Naive B cell (primary cell): ENCODE measurements around the gene TUBAL3. TPM values are rescaled to one million over a fixed set of nuclear protein-coding genes. Genes with fewer than 3 reads are reported as not detected.

Experiments
- polyA plus RNA-seq, 6 donors: library from polyadenylated mRNA; unstranded; fragments of 300-500 nt; fragmentation: Illumina TruSeq; gene quantifications; one replicate each; pipeline ENCODE4 v1.2.3, GENCODE V29; 2021; ENCODE audit warnings: low read depth in 6 of 6

TUBAL3 gene
- polyA plus RNA-seq, 6 donors from 2014 or later, result not detected

Other genes with a start within 250 kb of the TUBAL3 start
- gene AKR1C8, start 219.7 kb downstream of the TUBAL3 start, polyA plus RNA-seq, result not detected
- not detected for gene AKR1C4, start 208.0 kb downstream of the TUBAL3 start, polyA plus RNA-seq
- not detected for gene UCN3, start 39.9 kb downstream of the TUBAL3 start, polyA plus RNA-seq
- gene NET1, start 7.7 kb upstream of the TUBAL3 start, polyA plus RNA-seq, result 1 to 10 TPM in 5 of 6 donors, not detected in 1; 3.7 to 6.0 (median 4.2) TPM
- not detected for gene CALML5, start 94.7 kb upstream of the TUBAL3 start, polyA plus RNA-seq
- not detected for gene CALML3, start 120.1 kb upstream of the TUBAL3 start, polyA plus RNA-seq